AG09319 (cell line): ENCODE measurements around the gene CNTNAP2.

Experiments used
- DNase-seq: peaks from one replicate; pipeline ENCODE4 v3.0.0-alpha.2; 2010; ENCODE audit warnings: low read depth; ENCODE audit errors: extremely low read depth
- CTCF ChIP-seq: IDR thresholded peaks from 2 replicates; pipeline ENCODE4 v1.5.1; 2011; ENCODE audit warnings: low read depth, mild to moderate bottlenecking, inconsistent platforms, low read length, moderate library complexity

Gene CNTNAP2

DNA sequence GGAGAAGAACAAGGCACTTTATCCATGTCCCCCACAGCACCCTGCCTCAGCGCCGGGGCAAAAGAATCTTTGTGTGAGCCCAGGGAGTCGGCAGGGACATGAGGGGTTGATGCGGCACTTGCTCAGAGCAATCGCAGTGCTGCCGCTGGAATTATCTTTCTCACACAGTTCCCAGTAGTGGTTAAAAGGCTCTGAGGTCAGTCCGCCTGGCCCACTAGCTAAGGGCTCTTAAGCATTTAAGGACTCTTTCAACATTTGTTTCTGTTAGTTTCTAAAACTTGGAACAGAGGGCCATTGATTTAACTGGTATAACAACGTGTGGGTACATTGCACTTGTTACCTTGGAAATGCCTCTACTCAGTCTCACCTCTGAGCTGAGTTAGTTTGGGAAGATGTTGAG is 2266.0 kb downstream of the CNTNAP2 start:
- DNase-seq = no peak
- no peak for TF ChIP-seq CTCF

GRCh38 chr7:148383651-148384050 is 2267.1 kb downstream of the CNTNAP2 start:
- DNase-seq = no peak
- TF ChIP-seq CTCF = no peak

- DNase-seq = no peak
- no peak for TF ChIP-seq CTCF
These were observed 2268.5 kb downstream of the CNTNAP2 start for GRCh38 chr7:148385009-148385682.

DNA sequence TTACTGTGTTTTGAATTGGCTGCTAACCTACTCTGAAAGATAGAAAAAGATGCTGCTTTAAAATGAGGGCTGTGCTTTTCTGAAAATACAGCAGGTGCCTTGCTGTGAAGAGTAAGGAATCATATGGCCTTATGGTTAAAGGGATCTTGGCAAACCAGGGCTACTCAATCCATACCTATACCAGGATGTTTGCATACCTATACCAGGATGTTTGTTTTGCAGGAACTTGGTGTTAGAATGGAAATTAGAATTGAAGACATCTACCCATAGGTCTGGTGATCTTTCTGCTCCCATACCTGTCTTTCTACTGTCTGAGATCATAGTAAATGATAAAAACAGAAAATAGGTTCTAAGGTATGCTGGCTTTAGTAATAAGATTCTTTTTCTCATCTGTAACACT is 2273.8 kb downstream of the CNTNAP2 start:
- DNase-seq = no peak
- no peak for TF ChIP-seq CTCF

- no peak for DNase-seq
- TF ChIP-seq CTCF = no peak
These were observed 2275.0 kb downstream of the CNTNAP2 start for GRCh38 chr7:148391591-148391990.

DNA sequence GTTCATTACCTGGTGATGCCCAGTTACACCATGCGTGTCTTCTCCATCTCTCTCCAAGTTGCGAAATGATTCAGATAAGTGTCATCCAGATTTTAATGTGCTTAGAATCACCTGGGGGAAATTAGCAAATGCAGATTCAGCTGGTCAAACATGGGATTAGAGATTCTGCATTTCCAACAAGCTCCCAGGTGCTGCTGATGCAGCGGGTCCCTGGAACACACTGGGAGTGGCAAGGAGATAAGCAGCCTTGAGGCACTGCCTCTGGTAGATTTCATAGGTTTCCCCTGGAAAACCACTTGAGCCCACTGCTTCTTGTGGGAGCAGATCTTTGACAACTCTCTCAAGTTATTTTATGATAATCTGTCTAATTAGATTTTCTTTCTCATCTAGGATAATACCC is 2278.0 kb downstream of the CNTNAP2 start:
- no peak for TF ChIP-seq CTCF
- no peak for DNase-seq

GRCh38 chr7:148395352-148395811 is 2278.8 kb downstream of the CNTNAP2 start:
- TF ChIP-seq CTCF = no peak
- DNase-seq = no peak
